Colonic mucosa (tissue), 4 donors: ENCODE data around the gene MUC22. TPM values are rescaled to one million over a fixed set of nuclear protein-coding genes. Genes with fewer than 3 reads are reported as not detected.

ENCODE experiments used
- DNase-seq: peaks from one replicate; pipeline ENCODE4 v3.0.0-alpha.2; 2020
- H3K27ac ChIP-seq: fragments of 200-600 bp; one replicate; pipeline ENCODE4 v1.8.0; 2021
- H3K27me3 ChIP-seq: fragments of 200-600 bp; one replicate; pipeline ENCODE4 v1.8.0; 2021
- H3K36me3 ChIP-seq: fragments of 200-600 bp; one replicate; pipeline ENCODE4 v1.8.0; 2021
- H3K4me1 ChIP-seq: fragments of 200-600 bp; one replicate; pipeline ENCODE4 v1.8.0; 2021; ENCODE audit warnings: mild to moderate bottlenecking
- H3K4me3 ChIP-seq: fragments of 200-600 bp; one replicate; pipeline ENCODE4 v1.8.0; 2021
- H3K9ac ChIP-seq, 2 donors: one replicate each; pipeline ENCODE4 v1.7.0; 2013; ENCODE audit warnings: control low read depth in 2 of 2, low read depth in 2 of 2, low read length in 2 of 2
- H3K9me3 ChIP-seq: fragments of 200-600 bp; one replicate; pipeline ENCODE4 v1.8.0; 2021
- CTCF ChIP-seq: fragments of 200-600 bp; IDR thresholded peaks from one replicate; pipeline ENCODE4 v1.8.0; 2022; ENCODE audit warnings: antibody characterized with exemption, mild to moderate bottlenecking
- intact Hi-C: fragments of 100-400 bp; cut with DNase I; formaldehyde crosslinking; loops from one replicate; pipeline ENCODE4 v1.14.1; 2022
- total RNA-seq, 2 donors: library from RNA; stranded (reverse); fragmentation: NEBNext Ultra II Directional in 1 of 2; extraction: Animal tissue kit (Norgen Biotek cat#: 25700) in 1 of 2; gene quantifications; one replicate each; pipeline ENCODE4 v1.2.1, GENCODE V29; 2021
- donor health status: healthy.
- donor health status: DM: no; HTN: no; CAD: no.
- donor health status: DM: no; HTN: no; CAD: no.

Gene MUC22
- total RNA-seq, 2 donors from 2014 or later, result not detected

GRCh38 chr6:30979141-30979540 is 31.1 kb upstream of the MUC22 start:
- Histone ChIP-seq H3K27me3 (no peaks in the 10 kb centered on the region), H3K36me3 (no peaks in the 10 kb centered on the region), H3K4me1 (no peaks in the 10 kb centered on the region), H3K27ac (no peak overlapping the region), H3K9ac (no peak overlapping the region), H3K4me3 (no peak overlapping the region), H3K9me3 (no peaks in the 10 kb centered on the region)
- intact Hi-C loops, result no loop called here
- DNase-seq, result no peak
- TF ChIP-seq CTCF, result no peak

GRCh38 chr6:30979690-30980089 is 30.6 kb upstream of the MUC22 start:
- H3K9me3 ChIP-seq, result no peaks in the 10 kb centered on the region
- no peak overlapping the region for H3K27ac ChIP-seq
- TF ChIP-seq CTCF, result no peak
- H3K36me3 ChIP-seq, result no peaks in the 10 kb centered on the region
- no peaks in the 10 kb centered on the region for H3K4me1 ChIP-seq
- no peak overlapping the region for H3K9ac ChIP-seq
- DNase-seq, result no peak
- H3K4me3 ChIP-seq, result no peak overlapping the region
- H3K27me3 ChIP-seq, result no peaks in the 10 kb centered on the region
- intact Hi-C loops, result no loop called here

- Histone ChIP-seq H3K4me3 (no peak overlapping the region), H3K9me3 (no peaks in the 10 kb centered on the region), H3K9ac (no peak overlapping the region), H3K36me3 (no peaks in the 10 kb centered on the region), H3K27me3 (no peaks in the 10 kb centered on the region), H3K27ac (no peak overlapping the region), H3K4me1 (no peaks in the 10 kb centered on the region)
- no peak for TF ChIP-seq CTCF
- intact Hi-C loops, result no loop called here
- DNase-seq, result peak; percentile 23
These were observed 28.1 kb upstream of the MUC22 start for GRCh38 chr6:30981942-30982772.

- intact Hi-C loops, result no loop called here
- TF ChIP-seq CTCF, result no peak
- no peaks in the 10 kb centered on the region for H3K9me3 ChIP-seq
- no peak within 1 kb of the TSS for H3K4me3 ChIP-seq
- no peak within 1 kb of the TSS for H3K9ac ChIP-seq
- H3K27ac ChIP-seq, result no peak within 1 kb of the TSS
- H3K27me3 ChIP-seq, result no peaks in the 10 kb centered on the region
- DNase-seq, result no peak
- H3K4me1 ChIP-seq, result no peaks in the 10 kb centered on the region
- no peaks in the 10 kb centered on the region for H3K36me3 ChIP-seq
These were observed 26.8 kb upstream of the MUC22 start, which contains the start of gene MUC21 for GRCh38 chr6:30983439-30983838. Gene MUC21, plus strand, starts transcription at chr6:30983718. Its CDS starts 241 bp downstream, at chr6:30983959.

GRCh38 chr6:30985490-30985889 is 24.8 kb upstream of the MUC22 start:
- no peaks in the 10 kb centered on the region for H3K27me3 ChIP-seq
- intact Hi-C loops, result no loop called here
- H3K27ac ChIP-seq, result no peak overlapping the region
- TF ChIP-seq CTCF, result no peak
- H3K36me3 ChIP-seq, result no peaks in the 10 kb centered on the region
- H3K9ac ChIP-seq, result no peak overlapping the region
- no peaks in the 10 kb centered on the region for H3K9me3 ChIP-seq
- H3K4me1 ChIP-seq, result no peaks in the 10 kb centered on the region
- DNase-seq, result no peak
- no peak overlapping the region for H3K4me3 ChIP-seq
